ENCODE results near the gene CBL. TPM values are rescaled to one million over a fixed set of nuclear protein-coding genes. Genes with fewer than 3 reads are reported as not detected.

Gene CBL
- total and polyA plus RNA-seq, 10 of the 15 experiments (the other 5 are each of a cell fraction or from before 2014, with no cell fraction given): 3.9 to 27.1 (median 9.5) TPM

GRCh38 chr11:119205080-119205479 lies 1.1 kb upstream of the CBL start (continued):
- TF ChIP-seq CEBPB (IDR thresholded peaks at IDR 0.05; ENCODE audit: borderline replicate concordance in 1 of 2, low read depth in 2 of 2, low read length in 2 of 2): no peak
- no peak for TF ChIP-seq CBX3 (IDR thresholded peaks at IDR 0.05; ENCODE audit: borderline replicate concordance, low read depth)
- no peak for TF ChIP-seq E2F4 (IDR thresholded peaks at IDR 0.05; ENCODE audit: low read depth, low read length)
- TF ChIP-seq ETV6 (conservative IDR thresholded peaks at IDR 0.05 in 1 of 2, IDR thresholded peaks at IDR 0.05 in 1 of 2; ENCODE audit: borderline replicate concordance in 1 of 2, low read depth in 1 of 2): peak in 1 of 2 experiments; percentile 76; a peak in 2 of 4 replicates
- TF ChIP-seq USF2 (IDR thresholded peaks at IDR 0.05; ENCODE audit: borderline replicate concordance, low read depth, low read length): no peak
- 0 out of 2 replicates have a peak, but pooled peaks have one; percentile 22 for TF ChIP-seq TCF12 (IDR thresholded peaks at IDR 0.05; ENCODE audit: low read depth, low read length)
- no peak for TF ChIP-seq NR2C1 (IDR thresholded peaks at IDR 0.05)
- no peak for TF ChIP-seq FOS (IDR thresholded peaks at IDR 0.05; ENCODE audit: borderline replicate concordance, extremely low read depth, insufficient read length)
- TF ChIP-seq E2F8 (IDR thresholded peaks at IDR 0.05; ENCODE audit: low read depth, partially characterized antibody): no peak
- no peak for TF ChIP-seq MLLT1 (IDR thresholded peaks at IDR 0.05)
- no peak for TF ChIP-seq ATF7 (IDR thresholded peaks at IDR 0.05; ENCODE audit: low read depth)
- TF ChIP-seq SPI1 (IDR thresholded peaks at IDR 0.05; ENCODE audit: borderline replicate concordance, insufficient read depth, low read depth, low read length): peak; percentile 91
- TF ChIP-seq PRDM15 (CRISPR knock-in tag; IDR thresholded peaks at IDR 0.05): no peak
- TF ChIP-seq BMI1 (IDR thresholded peaks at IDR 0.05; ENCODE audit: borderline replicate concordance): no peak
- TF ChIP-seq IRF5 (IDR thresholded peaks at IDR 0.05; ENCODE audit: borderline replicate concordance): no peak
- TF ChIP-seq NFYA (IDR thresholded peaks at IDR 0.05; ENCODE audit: borderline replicate concordance, low read depth, low read length): no peak
- peak; percentile 54; the same call in 1 of the 2 replicates for TF ChIP-seq IKZF1 (conservative IDR thresholded peaks at IDR 0.05)
- TF ChIP-seq CREM (IDR thresholded peaks at IDR 0.05; ENCODE audit: low read depth): no peak

Data from GM12878 (cell line).